GM13976 (cell line): ENCODE results near the gene RFESD.

Experiments used
- DNase-seq: peaks from one replicate; pipeline ENCODE4 v3.0.0; 2012; ENCODE audit warnings: low spot score
- in situ Hi-C: fragments of 300-500 bp; cut with MboI; formaldehyde crosslinking; loops from one replicate; pipeline ENCODE4 v1.12.0; 2022; ENCODE audit warnings: low sequenced_read_pairs, mixed read lengths, inconsistent platforms; ENCODE audit not compliant: unreplicated experiment
- TF ChIP-seq, protein P1 (sequence below): IDR thresholded peaks from 2 replicates; pipeline ENCODE4 v1.5.1; 2012; ENCODE audit warnings: borderline replicate concordance, mild to moderate bottlenecking; ENCODE audit not compliant: insufficient read depth; ENCODE audit errors: extremely low read depth, missing control alignments, control extremely low read depth

The RFESD gene

DNA sequence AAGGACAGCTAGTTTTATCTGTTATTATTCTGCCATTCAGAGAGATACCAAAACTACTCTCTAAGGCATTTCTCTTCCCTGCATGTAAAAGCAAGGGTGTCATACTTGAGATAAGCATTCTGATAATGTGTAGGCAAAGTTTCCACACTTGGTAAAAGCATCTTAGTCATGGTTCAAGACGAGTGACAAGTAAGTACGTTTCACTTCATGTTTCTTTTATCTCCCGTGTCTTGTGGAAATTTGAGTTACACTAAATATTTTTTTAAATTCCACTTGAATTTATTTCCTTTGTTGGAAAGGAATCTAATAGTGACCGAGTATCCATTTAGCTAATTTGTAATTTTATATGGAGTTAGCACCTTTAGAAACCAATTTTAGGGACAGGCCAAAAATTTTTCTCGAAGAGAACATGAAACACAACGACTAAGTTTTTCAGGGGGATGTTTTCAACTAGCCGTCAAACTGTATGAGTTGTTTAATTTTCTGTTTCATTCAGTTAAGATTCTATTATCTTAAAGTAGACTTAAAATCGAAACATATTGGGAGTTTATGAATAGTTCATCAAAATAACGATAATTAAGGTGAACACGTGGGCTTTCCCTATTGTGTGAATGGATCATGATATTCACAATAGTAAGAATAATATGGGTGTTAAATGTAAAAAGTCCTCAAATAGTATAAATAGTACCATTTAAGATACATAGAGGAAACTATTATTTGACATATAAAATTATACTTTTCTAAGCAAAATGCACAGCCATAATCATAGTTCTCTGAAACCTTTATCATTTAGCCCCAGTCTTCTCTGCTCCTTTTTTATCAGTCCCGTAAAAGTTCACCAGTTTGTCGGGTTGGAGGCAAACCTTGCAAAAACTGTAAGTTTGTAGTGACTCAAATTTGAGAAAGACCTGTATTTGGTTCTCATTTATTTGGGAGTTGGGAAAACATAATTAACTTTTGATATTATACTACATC is 1.6 kb downstream of the RFESD start:
- DNase-seq, result peak; percentile 25
- in situ Hi-C loops, result no loop called here
- TF ChIP-seq, protein P1, sequence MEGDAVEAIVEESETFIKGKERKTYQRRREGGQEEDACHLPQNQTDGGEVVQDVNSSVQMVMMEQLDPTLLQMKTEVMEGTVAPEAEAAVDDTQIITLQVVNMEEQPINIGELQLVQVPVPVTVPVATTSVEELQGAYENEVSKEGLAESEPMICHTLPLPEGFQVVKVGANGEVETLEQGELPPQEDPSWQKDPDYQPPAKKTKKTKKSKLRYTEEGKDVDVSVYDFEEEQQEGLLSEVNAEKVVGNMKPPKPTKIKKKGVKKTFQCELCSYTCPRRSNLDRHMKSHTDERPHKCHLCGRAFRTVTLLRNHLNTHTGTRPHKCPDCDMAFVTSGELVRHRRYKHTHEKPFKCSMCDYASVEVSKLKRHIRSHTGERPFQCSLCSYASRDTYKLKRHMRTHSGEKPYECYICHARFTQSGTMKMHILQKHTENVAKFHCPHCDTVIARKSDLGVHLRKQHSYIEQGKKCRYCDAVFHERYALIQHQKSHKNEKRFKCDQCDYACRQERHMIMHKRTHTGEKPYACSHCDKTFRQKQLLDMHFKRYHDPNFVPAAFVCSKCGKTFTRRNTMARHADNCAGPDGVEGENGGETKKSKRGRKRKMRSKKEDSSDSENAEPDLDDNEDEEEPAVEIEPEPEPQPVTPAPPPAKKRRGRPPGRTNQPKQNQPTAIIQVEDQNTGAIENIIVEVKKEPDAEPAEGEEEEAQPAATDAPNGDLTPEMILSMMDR, result no peak

DNA sequence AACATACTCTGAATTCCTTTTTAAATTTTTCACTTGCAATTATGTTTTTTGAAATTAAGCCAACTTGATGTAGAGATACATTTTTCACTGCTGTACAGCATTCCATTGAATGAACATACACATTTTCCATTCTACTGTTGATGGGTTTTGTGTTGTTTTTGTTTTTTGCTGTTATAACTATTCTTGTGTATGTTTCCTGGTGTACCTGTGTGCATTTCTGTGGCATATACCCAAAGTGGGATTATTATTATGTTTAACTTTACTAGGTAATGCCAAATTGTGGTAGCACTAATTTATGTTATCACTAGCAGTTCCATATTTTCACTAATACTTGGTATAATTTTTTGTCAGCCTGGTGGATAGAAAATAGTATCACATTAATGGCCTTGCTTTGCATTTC is 2.7 kb downstream of the RFESD start:
- no peak for DNase-seq
- TF ChIP-seq, protein P1, result no peak
- in situ Hi-C loops, result no loop called here

DNA sequence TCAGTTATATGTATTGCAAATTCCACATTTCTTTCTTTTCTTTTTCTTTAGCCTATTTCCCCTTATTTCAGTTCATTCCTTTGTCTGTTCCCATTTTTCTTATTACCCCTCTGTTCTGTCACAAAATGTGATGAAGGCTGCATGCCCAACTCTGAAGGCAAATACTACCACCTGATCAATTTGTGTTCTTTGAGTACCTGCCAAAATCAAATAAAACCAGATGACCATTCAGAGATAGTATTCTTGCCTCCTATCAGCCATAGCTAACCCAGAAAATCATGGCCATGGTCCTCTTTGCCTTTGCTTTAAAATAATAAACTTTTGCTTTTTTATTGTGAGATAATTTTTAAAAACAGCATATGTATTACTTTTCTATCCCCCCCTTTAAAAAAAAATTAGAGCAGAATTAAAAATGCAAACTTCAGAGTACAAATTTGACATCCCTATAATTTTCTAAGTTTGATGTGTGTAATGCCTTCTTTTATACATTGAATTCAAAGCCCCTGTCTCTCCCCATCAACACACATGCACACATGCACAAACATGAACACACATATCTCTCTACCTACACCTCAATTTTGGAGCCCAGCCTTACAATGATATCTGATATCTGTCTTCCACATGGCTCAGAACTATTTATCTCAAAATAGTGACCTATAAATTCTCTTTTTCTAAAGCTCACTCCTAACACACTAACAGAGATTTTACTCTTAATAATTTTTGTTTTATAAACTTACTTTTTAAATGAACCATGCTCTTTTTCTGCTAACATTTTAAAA is 3.5 kb downstream of the RFESD start:
- in situ Hi-C loops, result loop anchor here (25.0 kb wide), 1 partner anchor 687 kb away; no protein-coding TSS in a partner anchor
- DNase-seq, result no peak
- TF ChIP-seq, protein P1, result no peak

DNA sequence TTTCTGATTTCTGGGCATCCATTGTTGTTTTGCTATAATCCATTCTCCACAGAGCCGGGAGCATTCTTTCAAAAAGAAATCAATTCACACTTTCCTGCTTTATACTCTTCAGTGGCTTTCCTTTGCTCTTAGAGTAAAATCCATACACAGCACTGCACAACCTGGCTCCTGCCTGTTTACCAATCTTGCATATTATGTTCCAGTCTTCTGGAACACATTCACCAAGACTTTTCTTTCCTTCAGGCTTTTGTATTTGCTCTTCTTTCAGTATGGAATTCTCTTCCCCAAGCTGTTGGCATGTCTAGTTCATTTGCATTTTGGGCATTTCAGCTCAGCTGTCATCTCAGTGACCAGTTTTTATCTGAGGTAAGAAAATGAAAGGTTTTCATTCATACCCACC is 6.3 kb downstream of the RFESD start:
- TF ChIP-seq, protein P1, result no peak
- no peak for DNase-seq
- in situ Hi-C loops, result loop anchor here (25.0 kb wide), 1 partner anchor 684 kb away; no protein-coding TSS in a partner anchor

DNA sequence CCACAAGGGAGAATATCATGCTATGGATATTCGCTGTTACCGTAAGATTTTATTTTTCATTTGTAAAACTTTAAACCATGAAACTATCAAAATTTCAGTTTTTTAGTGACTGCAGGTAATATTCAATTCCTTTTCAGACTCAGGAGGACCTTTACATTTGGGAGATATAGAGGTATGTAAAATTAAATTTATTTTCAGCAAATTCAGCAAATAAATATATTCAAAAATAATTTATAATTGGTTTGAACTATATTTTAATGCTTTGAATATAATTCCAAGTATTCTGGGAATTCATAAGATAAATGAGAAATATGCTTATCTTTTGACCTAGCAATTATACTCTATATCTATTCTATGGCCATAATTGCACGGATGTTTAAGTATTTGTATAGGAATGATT is 7.6 kb downstream of the RFESD start:
- DNase-seq, result no peak
- TF ChIP-seq, protein P1, result no peak
- in situ Hi-C loops, result loop anchor here (25.0 kb wide), 1 partner anchor 683 kb away; no protein-coding TSS in a partner anchor

DNA sequence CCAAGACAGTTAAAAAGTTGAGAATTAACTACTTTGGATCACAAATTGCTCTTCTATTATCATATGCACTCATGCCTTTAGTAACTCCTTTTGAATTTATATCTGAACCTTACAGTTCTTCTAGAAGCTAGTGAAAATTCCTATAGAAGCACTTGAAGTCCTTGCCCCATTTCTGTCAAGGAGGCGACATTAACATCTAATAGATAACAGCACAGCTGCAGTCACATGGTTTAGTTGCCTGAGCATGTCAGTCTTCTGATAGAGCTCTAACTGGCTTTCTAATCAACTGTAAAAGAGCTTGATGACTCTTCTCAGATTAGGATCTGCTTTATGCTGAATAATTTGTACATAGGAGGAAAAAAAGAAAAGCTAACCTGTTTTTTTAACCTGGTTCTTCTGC is 9.0 kb downstream of the RFESD start:
- TF ChIP-seq, protein P1, result no peak
- no peak for DNase-seq
- in situ Hi-C loops, result loop anchor here (25.0 kb wide), 1 partner anchor 682 kb away; no protein-coding TSS in a partner anchor
